HG03060 (cell line): Measurements from ENCODE around the gene PRPSAP2.
"Not testable (repeated sequence)": the region's sequence is repeated elsewhere in the genome, so short reads cannot be mapped to it uniquely, and the experiment has no call there.

Experiments
- ATAC-seq: cut with Tn5 transposase; IDR thresholded peaks from one replicate; pipeline ENCODE4 v1.9.1; 2021; ENCODE audit warnings: low read depth, moderate number of reproducible peaks; ENCODE audit not compliant: unreplicated experiment

Gene PRPSAP2

GRCh38 chr17:18937981-18938691 lies 80.2 kb downstream of the PRPSAP2 start:
- no peak for ATAC-seq

GRCh38 chr17:18938692-18939023 lies 80.7 kb downstream of the PRPSAP2 start:
- no peak for ATAC-seq

GRCh38 chr17:18944646-18945045 lies 86.7 kb downstream of the PRPSAP2 start:
- no peak for ATAC-seq

GRCh38 chr17:18946536-18946935 lies 88.6 kb downstream of the PRPSAP2 start:
- ATAC-seq = no peak

GRCh38 chr17:18947866-18948265 lies 89.9 kb downstream of the PRPSAP2 start:
- no peak for ATAC-seq

GRCh38 chr17:18948476-18949006 lies 90.6 kb downstream of the PRPSAP2 start:
- no peak for ATAC-seq

- ATAC-seq = no peak
Measured at GRCh38 chr17:18949566-18949965, 91.6 kb downstream of the PRPSAP2 start.

GRCh38 chr17:18950346-18950745 lies 92.4 kb downstream of the PRPSAP2 start:
- no peak for ATAC-seq

- no peak for ATAC-seq
Measured at GRCh38 chr17:18950944-18951905, 93.3 kb downstream of the PRPSAP2 start.

GRCh38 chr17:18951941-18952842 lies 94.3 kb downstream of the PRPSAP2 start, which contains the start of gene SLC5A10:
TSS of gene SLC5A10 (plus strand) at chr17:18952165. CDS start at chr17:18952206, 41 bp downstream.
- no peak for ATAC-seq

- ATAC-seq = no peak
Measured at GRCh38 chr17:18953231-18953728, 95.3 kb downstream of the PRPSAP2 start.

GRCh38 chr17:18954321-18954720 lies 96.4 kb downstream of the PRPSAP2 start:
- ATAC-seq = no peak

GRCh38 chr17:18955009-18955408 lies 97.1 kb downstream of the PRPSAP2 start:
- no peak for ATAC-seq

GRCh38 chr17:18956021-18956420 lies 98.1 kb downstream of the PRPSAP2 start:
- ATAC-seq = not testable (repeated sequence)

GRCh38 chr17:18956581-18956980 lies 98.7 kb downstream of the PRPSAP2 start:
- no peak for ATAC-seq

- ATAC-seq = no peak
Measured at GRCh38 chr17:18957831-18958230, 99.9 kb downstream of the PRPSAP2 start.

- ATAC-seq = no peak
Measured at GRCh38 chr17:18958611-18959010, 100.7 kb downstream of the PRPSAP2 start.

- ATAC-seq = no peak
Measured at GRCh38 chr17:18959071-18959844, 101.3 kb downstream of the PRPSAP2 start.

- ATAC-seq = no peak
Measured at GRCh38 chr17:18959845-18960240, 101.9 kb downstream of the PRPSAP2 start.
